ENCODE measurements around the gene POLA2. TPM values are rescaled to one million over a fixed set of nuclear protein-coding genes. Genes with fewer than 3 reads are reported as not detected.

Gene POLA2
- total and polyA plus RNA-seq, 11 donors = 3.2 to 9.0 (median 4.3) TPM

DNA sequence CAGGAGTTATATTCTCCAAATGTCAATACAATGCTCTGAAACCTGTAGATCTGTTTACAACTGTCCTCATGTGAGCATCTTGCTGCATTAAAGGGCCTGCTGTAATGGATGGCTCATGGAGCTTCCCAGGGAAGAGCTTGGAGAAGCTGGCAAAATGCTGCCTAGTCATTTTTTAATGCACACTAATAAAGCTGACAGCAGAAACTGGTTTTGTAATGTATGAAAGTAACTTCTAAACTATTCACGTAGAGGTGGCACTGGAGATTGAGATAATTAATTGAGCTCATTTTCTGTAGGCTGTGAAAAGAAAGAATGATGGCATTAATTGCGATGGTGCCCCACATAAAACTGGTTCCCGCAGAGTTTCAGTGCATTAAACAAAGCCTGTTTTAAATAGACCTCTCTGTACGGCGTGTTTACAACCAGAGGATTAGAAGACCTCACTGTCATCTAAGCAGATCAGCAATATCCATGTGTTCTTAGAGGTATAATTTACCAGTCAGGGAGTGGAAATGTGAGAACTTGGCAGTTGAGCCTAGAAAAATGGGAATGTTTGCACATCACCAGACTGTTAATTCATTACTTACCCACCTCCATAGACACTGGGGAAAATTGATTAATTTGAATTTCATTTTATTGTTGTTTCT lies 16.0 kb downstream of the POLA2 start:
- WGBS, 4 donors = 95 to 97% (median 97%) methylated on average over 5 of the region's 5 CpGs

DNA sequence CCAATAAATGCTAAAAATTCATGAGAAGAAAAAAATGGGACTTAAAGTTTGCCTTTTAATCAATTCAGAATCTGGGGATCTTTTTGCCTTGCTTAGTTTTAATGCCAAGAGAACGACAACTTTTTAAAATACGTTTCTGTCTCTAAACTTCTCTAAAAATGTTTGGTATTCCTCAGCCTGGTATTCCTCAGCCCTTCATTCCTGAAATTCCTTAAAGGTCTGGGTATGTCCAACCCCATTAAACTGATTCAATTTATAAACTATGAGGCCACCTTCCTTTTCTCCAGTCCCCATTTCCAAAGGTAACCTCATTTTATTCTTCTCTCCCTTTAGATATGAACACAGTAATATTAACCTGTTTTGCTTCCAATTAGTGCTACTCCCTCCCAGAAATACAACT lies 16.6 kb downstream of the POLA2 start:
- no peak for DNase-seq
- Histone ChIP-seq H3K4me1 (peaks cover 0 to 36% (median 19%) of the 10 kb centered on the region in 12 donors), H3K27ac (peak overlapping the region in 9 of 12 donors; percentile 35 to 78 (median 57)), H3K4me3 (no peak overlapping the region), H3K9me3 (no peaks in the 10 kb centered on the region), H3K27me3 (no peaks in the 10 kb centered on the region), H3K36me3 (peaks cover 0 to 46% (median 23%) of the 10 kb centered on the region in 9 donors)
- TF ChIP-seq POLR2A (IDR thresholded peaks at IDR 0.05) = no peak
- TF ChIP-seq, protein P1, sequence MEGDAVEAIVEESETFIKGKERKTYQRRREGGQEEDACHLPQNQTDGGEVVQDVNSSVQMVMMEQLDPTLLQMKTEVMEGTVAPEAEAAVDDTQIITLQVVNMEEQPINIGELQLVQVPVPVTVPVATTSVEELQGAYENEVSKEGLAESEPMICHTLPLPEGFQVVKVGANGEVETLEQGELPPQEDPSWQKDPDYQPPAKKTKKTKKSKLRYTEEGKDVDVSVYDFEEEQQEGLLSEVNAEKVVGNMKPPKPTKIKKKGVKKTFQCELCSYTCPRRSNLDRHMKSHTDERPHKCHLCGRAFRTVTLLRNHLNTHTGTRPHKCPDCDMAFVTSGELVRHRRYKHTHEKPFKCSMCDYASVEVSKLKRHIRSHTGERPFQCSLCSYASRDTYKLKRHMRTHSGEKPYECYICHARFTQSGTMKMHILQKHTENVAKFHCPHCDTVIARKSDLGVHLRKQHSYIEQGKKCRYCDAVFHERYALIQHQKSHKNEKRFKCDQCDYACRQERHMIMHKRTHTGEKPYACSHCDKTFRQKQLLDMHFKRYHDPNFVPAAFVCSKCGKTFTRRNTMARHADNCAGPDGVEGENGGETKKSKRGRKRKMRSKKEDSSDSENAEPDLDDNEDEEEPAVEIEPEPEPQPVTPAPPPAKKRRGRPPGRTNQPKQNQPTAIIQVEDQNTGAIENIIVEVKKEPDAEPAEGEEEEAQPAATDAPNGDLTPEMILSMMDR (IDR thresholded peaks at IDR 0.05) = no peak
- ATAC-seq = no peak
- 89 to 91% (median 90%) methylated on average over 2 of the region's 2 CpGs for WGBS, 4 donors
- intact Hi-C loops (cut with DNase I) = loop anchor here in 1 of 10 donors (10.0 kb wide), 1 partner anchor 236 kb away; no protein-coding TSS in a partner anchor

More for the DNA sequence above, 16.0 kb downstream of the POLA2 start:
- Histone ChIP-seq H3K27me3 (no peaks in the 10 kb centered on the region), H3K4me3 (no peak overlapping the region), H3K27ac (peak overlapping the region in 1 of 12 donors; percentile 21), H3K9me3 (no peaks in the 10 kb centered on the region), H3K36me3 (peaks cover 0 to 40% (median 19%) of the 10 kb centered on the region in 9 donors), H3K4me1 (peaks cover 0 to 36% (median 19%) of the 10 kb centered on the region in 12 donors)
- TF ChIP-seq, protein P1 (IDR thresholded peaks at IDR 0.05) = no peak
- no peak for TF ChIP-seq POLR2A (IDR thresholded peaks at IDR 0.05)
- no peak for ATAC-seq
- intact Hi-C loops (cut with DNase I) = loop anchor here in 2 of 10 donors (2.0 to 10.0 kb wide), 2 partner anchors 37 to 237 kb away; partner anchors contain the start of gene CDC42EP2 (in 1 of the 2)
- no peak for DNase-seq

GRCh38 chr11:65279279-65279678 lies 17.5 kb downstream of the POLA2 start:
- TF ChIP-seq, protein P1 (IDR thresholded peaks at IDR 0.05) = no peak
- no peak for TF ChIP-seq POLR2A (IDR thresholded peaks at IDR 0.05)
- Histone ChIP-seq H3K4me3 (no peak overlapping the region), H3K36me3 (peaks cover 0 to 50% (median 25%) of the 10 kb centered on the region in 9 donors), H3K4me1 (peaks cover 0 to 36% (median 18%) of the 10 kb centered on the region in 12 donors), H3K9me3 (no peaks in the 10 kb centered on the region), H3K27ac (peak overlapping the region in 10 of 12 donors; percentile 4 to 78 (median 55)), H3K27me3 (no peaks in the 10 kb centered on the region)
- ATAC-seq (no peak), DNase-seq (no peak)
- WGBS, 4 donors = 70 to 87% (median 82%) methylated on average over 4 of the region's 4 CpGs
- intact Hi-C loops (cut with DNase I) = loop anchor here in 1 of 10 donors (10.0 kb wide), 1 partner anchor 236 kb away; no protein-coding TSS in a partner anchor

- no peak for TF ChIP-seq POLR2A (IDR thresholded peaks at IDR 0.05)
- TF ChIP-seq, protein P1 (IDR thresholded peaks at IDR 0.05) = no peak
- peak overlapping the region in 10 of 12 donors; percentile 4 to 78 (median 55) for H3K27ac ChIP-seq
- ATAC-seq (peak in 3 of 4 donors; percentile 36 to 72 (median 39)), DNase-seq (peak in 2 of 5 donors; percentile 40 to 87)
- peaks cover 0 to 30% (median 15%) of the 10 kb centered on the region in 12 donors for H3K4me1 ChIP-seq
- peaks cover 0 to 57% (median 25%) of the 10 kb centered on the region in 9 donors for H3K36me3 ChIP-seq
- no peaks in the 10 kb centered on the region for H3K27me3 ChIP-seq
- no peak overlapping the region for H3K4me3 ChIP-seq
- intact Hi-C loops (cut with DNase I) = loop anchor here in 1 of 10 donors (10.0 kb wide), 1 partner anchor 235 kb away; no protein-coding TSS in a partner anchor
- WGBS, 4 donors = 35 to 45% (median 40%) methylated on average over 5 of the region's 5 CpGs
- no peaks in the 10 kb centered on the region for H3K9me3 ChIP-seq
Measured at GRCh38 chr11:65279741-65280440, 18.1 kb downstream of the POLA2 start.

All from heart left ventricle (tissue), 16 donors.